Fibroblast of lung (primary cell): ENCODE results near the gene ADARB1.

Source experiments
- CTCF ChIP-seq, 2 donors: IDR thresholded peaks in 1 of 2; conservative IDR thresholded peaks in 1 of 2; 1 replicate in 1 of 2; 2 replicates in 1 of 2; pipeline ENCODE4 v1.5.1; 2011 to 2012; ENCODE audit warnings: low read length in 2 of 2, control low read depth in 1 of 2, inconsistent platforms in 1 of 2, low read depth in 1 of 2, mild to moderate bottlenecking in 1 of 2
- EZH2 ChIP-seq: IDR thresholded peaks from 2 replicates; pipeline ENCODE4 v1.5.1; 2012; ENCODE audit warnings: low read length, control low read depth, mild to moderate bottlenecking; ENCODE audit errors: missing control alignments

- TF ChIP-seq CTCF (conservative IDR thresholded peaks at IDR 0.05 in 1 of 2, IDR thresholded peaks at IDR 0.05 in 1 of 2; ENCODE audit: low read depth in 1 of 2, low read length in 2 of 2) (no peak), EZH2 (no peak)
Observed at GRCh38 chr21:45041984-45042663, 32.3 kb upstream of the ADARB1 start.
